Cortex of kidney (tissue), 1 donor: ENCODE measurements around the gene IL3.
"Not testable (repeated sequence)": the region's sequence is repeated elsewhere in the genome, so short reads cannot be mapped to it uniquely, and the experiment has no call there.

ENCODE experiments used
- DNase-seq: peaks from one replicate; lab custom pipeline; 2025; lab: John Stamatoyannopoulos, UW

IL3 gene

DNA sequence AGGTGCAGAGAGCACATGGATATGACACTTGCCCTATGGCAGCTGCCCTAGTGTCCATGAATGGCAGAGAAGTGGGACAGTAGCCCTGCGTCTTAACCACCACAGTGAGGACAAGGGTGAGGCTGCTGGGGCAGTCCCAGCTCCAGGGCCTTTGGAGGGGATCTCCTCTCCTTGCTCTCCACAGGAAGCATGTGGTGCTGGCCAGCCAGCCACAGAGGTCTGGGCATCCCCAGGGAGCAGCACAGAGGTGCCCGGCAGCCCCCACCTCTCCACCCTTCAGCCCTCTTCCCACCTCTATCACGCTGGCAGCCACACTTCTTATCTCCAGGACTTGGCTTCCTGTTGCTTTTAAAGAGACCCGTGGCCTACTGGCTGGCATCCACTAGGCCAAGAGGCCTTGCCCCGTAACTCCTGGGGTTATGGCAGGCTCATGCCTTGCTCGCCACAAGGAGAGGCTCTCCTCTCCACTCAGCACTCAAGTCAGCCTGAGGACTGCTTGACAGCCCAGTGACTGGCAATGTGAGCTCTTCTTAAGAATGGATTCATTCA, 35.0 kb downstream of the IL3 start:
- no peak for DNase-seq

DNA sequence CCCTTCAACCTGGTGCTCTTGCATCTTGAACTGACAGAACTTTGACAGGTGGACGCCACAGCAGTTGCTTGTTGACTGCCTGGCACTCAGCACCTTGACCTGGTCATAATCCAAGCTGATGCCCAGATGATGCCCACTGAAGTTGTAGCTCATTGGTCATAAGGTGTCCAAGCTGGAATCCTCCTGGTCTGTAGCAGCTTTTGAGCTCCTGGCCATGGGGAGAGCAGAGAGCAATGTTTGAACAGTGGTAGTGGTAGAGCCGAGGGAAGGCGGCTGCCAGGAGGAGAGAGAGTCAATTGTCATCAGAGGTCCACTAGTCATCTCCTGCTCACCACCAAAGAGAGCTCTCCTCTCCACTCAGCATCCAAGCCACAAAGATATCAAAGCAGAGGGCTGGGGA, 36.4 kb downstream of the IL3 start:
- DNase-seq = no peak

DNA sequence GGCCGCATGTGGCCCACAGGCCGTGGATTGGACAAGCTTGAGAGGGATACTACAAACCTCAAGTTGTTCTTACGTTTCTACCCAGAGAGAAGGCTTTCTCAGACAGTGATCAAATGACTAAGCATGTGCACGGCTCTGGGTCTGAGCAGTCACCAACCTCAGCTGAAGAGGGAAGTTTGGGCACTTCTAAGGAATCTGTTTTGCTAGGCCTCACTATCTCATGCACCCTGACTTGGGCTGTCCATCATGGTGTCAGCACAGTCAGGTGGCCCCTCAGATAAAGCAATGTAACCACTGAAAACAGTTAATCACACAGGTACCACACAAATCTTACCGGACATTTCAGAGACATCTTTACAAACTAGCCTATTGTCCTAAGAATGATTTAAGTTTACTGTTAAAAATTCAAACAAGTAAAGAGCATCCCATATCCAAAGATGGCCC, 37.7 kb downstream of the IL3 start:
- no peak for DNase-seq

DNA sequence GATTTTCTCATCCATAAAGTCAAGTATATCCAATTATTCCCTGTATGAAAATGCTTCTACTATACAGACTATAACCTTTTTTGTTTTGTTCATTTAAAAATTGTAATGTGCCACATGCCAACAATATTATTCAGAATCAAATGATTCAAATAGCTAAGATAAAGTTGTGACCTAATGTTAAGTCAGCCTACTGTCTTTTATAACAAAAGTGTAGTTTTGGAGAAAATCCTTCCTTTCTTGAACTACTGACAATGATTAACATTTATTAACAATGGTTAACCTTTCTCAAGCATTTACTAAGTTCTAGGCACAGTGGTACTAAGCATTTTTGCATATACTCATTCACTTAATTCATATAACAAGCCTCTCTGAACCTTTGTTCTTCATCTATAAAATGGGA, 38.2 kb downstream of the IL3 start:
- DNase-seq = no peak

DNA sequence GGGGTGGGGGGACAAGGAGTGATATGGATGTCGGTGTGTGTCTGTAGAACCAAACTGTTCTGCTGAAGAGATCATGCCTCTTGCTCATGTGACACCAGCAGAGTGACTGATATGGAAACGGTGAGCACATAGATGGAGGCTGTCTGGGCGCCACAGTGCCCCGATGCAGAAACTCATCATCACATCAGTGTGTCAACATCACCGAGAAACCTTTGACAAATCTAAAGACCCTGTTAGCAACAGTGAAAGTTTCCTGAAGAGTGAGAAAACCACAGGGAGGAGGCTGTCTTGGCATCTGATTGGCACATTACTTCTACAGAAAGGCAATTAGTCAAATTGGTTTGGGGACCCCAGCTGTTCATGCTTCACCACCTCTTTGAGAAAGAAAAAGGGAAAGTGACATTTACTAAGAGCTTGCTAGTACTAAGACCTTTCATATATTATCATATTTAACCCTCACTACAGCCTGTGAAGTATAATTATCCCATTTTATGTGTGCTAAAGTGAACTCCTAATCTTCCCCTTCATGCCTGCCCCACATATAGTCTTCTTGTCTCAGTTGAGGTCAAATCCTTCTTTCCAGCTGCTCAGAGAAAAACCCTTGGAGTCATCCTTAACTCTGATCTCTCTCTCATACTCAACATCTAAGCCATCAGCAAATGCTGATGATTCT, 38.8 kb downstream of the IL3 start:
- DNase-seq = no peak

DNA sequence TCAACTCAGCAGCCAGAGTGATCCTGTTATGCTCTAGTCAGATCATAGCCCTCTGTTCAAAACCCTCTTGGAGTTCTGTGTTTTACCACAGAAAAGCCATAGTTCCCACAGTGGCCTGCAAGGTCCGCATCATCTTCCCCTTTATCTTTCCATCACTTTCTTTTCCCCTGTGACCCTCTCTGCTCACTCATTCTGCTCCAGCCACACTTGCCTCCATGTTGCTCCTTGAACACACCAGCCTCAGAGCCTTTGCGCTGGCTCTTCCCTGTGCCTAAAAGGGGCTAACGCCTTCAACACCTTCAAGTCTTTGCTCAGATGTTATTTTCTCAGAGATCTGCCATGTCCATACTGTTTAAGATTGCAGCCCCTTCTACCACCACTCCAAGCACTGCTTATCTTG, 39.5 kb downstream of the IL3 start:
- no peak for DNase-seq

DNA sequence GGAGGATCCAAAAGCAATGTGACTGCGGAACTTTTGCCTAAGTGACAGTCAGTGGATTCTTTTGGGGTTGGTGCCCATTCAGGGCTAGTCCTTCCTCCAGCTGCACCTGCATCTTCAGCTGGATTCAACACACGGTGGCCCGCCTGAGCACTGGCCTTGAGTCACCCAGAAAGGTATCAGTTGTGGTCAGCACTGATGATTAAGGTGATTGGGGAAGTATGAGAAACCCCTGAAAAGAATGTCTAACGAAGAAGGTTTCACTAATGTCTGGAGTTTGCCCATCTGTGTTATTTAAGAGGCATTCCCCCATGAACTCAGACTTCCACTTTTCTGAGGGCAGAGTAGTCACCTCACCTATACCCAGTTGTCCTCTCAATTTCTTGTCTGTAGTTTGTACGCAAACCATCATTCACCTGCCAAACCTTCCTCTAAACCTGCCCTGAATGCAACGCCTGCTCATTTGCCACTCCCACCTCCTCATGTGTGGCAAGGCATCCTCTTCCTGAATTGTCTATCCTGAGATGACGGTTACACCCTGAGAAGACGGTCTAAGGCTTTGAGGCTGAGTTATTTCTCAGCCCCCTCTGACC, 40.3 kb downstream of the IL3 start:
- no peak for DNase-seq

DNA sequence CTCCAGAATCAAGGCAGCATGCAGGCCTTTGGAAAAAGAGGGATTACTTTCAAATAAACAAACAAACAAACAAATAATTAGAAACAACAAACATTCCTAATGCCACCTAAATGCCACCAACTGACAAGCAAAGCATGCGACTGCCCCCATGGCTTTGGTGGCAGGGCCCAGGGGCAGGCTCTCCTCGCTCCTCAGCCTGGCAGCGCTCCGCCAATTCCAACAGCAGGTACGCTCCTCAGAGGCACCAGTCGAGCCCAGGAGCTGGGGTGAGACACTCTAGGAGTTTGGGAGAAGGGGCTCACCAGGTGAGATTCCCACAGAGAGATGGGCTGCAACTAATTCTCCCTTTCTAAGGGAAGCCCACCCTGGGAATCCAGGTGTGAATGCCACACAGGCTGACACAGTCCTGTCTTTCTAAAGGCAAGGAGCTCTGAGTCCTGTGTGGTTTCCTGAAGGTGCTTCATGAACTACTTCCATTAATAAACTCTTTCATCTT, 41.0 kb downstream of the IL3 start:
- no peak for DNase-seq

DNA sequence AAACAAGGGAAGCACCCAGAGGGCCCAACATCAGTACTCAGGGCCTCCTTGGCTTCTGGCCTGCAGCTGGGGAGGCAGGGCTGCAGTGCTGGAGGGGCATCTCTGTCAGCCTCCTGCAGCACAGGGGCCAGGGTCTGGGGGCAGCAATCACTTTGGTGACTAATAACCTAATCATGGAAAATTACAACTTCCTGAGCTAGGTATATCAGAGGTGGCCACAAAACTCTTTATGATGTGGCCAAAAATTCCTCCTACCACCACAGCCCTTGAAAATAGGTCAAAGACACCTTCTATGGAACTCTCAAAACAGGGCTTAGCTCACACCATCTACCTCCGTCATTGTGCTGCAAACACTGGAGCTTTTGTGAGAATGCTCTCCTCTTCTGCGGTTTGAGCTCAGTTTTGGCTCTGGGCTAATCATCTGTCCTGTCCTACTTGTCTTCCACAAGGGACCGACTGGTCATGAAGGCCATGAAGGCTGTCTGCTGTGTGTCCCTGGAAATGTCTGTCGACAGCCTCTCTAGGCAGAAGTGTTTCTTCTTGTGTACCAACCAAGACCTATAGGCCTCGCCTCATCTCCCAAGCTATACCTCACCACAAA, 41.7 kb downstream of the IL3 start:
- DNase-seq = no peak

DNA sequence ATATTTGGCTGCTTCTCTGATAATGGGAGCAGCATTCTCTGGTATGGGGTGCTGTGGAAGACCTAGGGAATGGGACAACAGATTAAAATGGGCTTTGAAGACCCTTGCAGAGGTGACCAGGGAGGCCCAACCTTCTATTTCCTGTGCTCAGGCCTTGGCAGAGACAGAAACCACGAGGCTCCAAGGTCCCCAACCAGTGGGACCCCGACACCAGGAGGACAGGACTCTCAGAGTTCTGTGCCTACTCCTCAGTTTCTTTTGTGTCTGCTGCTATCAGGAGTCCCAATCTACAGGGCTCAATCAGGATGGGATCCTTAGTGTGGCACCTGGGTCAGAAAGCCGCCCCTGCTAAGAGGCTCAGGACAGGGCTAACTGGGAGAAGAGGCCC, 42.5 kb downstream of the IL3 start:
- DNase-seq = no peak

DNA sequence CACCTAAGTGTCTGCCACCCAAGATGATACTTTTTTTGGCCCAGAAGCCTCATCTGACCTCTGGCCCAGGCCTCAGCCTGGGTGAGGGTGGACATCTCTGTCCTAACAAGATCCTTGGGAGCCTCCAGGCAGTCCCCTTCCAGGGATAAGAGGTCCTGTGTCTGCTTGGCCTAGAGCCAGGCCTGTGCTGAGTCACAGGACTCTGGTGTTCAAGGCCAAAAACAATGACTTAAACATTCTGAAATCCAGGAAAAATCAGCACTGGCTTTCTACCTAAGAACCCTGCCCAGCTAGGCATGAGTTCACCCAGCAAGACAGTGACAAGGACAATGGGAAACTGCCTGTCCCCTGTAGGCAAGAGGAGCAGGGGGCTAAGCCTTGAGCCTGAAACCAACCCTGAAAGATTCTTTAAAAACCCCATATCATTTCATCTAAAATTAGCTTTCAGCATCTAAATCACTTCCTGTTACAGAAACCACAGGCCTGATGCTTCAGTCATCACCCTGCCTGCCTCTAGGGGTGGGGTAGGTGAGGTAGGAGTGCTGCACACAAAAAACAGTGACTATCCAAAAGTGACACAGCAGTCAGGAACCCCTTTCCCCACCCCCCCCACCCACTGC, 43.0 kb downstream of the IL3 start:
- DNase-seq = no peak

DNA sequence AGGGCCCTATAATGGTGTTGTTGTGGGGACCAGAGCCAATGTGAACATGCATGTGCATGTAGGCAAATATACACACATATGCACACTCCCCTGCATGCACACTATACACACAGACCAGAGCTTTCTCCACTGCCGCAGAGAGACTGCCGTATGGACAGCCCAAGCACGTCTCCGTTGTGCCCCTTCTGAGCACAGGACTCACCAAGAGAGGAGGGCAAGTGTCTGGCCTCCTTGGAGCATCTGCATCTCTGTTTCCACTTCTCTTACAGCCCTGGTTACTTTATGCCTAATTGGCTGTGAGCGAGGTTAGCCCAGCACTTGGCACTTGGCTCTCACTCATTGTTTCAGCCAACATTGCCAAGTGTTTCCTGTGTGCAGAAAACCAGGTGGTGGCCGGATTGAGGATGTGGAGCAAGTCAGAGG, 43.5 kb downstream of the IL3 start:
- no peak for DNase-seq

DNA sequence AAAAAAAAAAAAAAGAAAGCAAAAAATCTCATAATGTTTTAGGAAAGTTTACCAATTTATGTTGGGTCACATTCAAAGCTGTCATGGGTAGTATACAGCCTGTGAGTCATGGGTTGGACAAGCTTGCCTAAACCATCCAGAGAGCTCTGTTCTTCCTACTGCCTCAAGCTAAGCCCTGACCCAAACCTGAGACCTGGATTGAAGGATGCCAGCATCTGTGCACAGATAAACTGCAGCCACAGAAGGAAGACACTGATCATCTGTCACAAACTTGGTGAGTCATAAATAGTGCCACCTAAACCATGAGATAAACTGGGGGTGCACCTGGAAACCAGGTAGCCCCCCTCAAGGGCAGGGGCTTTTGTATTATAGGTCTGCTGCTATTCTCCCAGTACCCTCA, 44.1 kb downstream of the IL3 start:
- no peak for DNase-seq

DNA sequence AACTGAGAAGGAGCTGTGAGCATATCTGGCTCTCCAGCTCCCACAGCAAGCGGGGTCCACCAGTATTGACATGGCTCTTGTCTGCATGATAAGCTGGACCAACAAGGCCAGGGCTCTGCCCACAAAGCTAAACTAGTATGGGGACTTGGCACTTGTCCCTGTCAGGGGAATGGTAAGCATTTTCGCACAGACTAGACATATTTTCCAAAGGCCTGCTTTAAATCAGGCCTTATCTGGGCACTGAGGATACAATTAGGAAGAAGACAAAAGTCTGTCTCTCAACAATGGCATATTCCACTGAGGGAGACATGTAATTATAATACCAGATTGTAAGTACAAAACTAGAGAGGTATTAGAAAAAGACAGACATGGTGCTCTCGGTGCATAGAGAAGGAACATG, 45.2 kb downstream of the IL3 start:
- no peak for DNase-seq

DNA sequence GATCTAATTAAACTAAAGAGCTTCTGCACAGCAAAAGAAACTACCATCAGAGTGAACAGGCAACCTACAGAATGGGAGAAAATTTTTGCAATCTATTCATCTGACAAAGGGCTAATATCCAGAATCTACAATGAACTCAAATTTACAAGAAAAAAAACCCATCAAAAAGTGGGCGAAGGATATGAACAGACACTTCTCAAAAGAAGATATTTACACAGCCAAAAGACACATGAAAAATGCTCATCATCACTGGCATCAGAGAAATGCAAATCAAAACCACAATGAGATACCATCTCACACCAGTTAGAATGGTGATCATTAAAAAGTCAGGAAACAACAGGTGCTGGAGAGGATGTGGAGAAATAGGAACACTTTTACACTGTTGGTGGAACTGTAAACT, 48.0 kb downstream of the IL3 start:
- DNase-seq = not testable (repeated sequence)

DNA sequence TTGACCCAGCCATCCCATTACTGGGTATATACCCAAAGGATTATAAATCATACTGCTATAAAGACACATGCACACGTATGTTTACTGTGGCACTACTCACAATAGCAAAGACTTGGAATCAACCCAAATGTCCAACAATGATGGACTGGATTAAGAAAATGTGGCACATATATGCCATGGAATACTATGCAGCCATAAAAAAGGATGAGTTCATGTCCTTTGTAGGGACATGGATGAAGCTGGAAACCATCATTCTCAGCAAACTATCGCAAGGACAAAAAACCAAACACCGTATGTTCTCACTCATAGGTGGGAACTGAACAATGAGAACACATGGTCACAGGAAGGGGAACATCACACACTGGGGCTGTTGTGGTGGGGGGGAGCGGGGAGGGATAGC, 48.5 kb downstream of the IL3 start:
- DNase-seq = not testable (repeated sequence)

DNA sequence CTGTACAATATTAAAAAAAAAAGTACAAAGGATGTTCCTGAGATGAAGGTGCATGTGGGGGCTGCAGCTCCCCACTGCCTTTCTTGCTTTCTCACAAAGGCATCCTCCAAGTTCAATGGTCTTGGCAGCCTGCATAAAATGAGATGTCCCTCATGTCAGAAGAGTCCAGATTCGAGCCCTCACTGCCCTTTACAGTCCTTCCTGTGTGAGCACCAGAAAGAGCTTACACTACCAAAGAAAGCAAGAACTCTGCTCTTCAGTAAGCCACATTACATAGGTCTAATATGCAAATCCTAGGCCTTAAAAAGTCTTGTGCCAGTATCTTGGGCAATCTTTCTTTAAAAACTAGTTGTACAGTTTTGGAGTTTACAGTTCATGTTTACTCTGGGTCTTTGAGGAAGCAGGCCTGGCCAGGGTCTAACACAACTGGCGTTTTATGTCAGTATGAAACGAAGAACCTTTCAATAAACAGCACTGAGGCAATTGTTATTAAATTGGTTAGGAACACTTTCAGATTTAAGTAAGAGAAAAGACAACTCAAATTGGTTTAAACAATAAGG, 49.1 kb downstream of the IL3 start:
- DNase-seq = no peak

DNA sequence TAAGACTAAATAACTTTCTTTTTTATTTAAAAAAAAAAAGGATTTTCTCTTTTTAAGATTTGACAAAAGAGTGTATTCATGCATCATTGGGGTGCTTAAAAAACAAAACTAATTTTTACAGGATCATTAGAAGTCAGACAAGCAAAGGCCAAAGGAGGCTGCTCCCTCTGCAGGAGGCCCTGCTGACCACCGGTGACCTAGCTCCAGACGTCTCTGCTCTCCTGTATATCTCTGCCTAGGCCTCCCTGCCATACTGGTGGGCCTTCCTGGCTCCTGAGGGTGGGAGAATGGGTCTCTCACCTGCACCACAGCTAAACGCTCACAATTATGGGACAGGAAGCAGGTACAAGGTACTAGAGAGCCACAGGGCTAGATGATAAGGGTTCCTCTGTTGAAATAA, 49.7 kb downstream of the IL3 start:
- DNase-seq = no peak

DNA sequence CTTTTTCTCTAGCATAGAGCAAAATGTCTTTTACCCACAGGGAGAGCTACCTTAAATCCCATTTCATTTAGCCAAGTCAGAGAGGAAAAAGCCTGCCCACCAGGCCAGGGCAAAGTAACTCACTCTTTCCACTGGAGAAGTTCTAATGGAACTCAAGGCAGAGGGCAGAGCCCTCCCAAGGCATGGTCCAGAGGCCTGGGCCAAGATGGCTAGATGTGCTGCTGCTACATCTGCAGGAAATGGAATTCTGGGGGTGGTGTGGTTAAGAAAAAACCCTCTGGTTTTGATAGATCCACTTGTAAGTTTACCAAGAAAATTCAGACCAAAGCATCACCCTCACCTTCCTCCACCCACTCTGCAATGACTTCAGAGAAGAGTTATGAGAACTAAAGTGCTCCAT, 50.5 kb downstream of the IL3 start:
- no peak for DNase-seq

DNA sequence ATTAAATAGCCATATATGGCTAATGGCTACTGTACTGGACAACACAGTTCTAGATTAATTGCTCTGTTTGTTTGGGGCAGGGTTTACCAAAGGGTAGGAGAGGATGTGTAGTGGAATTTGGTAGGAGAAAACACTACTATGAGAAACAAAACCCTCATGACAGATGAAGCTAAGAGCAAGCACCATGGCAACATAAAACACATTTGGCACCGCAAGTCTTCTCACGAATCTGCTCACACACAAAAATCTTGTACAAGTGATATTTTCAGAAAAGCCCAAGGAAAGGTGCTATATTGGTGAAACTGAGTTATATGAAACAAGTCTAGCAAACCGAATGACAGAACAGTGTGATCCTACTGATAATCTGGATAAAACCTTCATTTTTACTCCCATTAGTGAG, 51.7 kb downstream of the IL3 start:
- no peak for DNase-seq
